ENCODE measurements around the gene TPM2.

The TPM2 gene

GRCh38 chr9:35714579-35715252 lies 25.0 kb upstream of the TPM2 start:
- no peaks in the 10 kb centered on the region for H3K9me3 ChIP-seq
- H3K36me3 ChIP-seq = peaks cover 85% of the 10 kb centered on the region
- TF ChIP-seq, protein P1, sequence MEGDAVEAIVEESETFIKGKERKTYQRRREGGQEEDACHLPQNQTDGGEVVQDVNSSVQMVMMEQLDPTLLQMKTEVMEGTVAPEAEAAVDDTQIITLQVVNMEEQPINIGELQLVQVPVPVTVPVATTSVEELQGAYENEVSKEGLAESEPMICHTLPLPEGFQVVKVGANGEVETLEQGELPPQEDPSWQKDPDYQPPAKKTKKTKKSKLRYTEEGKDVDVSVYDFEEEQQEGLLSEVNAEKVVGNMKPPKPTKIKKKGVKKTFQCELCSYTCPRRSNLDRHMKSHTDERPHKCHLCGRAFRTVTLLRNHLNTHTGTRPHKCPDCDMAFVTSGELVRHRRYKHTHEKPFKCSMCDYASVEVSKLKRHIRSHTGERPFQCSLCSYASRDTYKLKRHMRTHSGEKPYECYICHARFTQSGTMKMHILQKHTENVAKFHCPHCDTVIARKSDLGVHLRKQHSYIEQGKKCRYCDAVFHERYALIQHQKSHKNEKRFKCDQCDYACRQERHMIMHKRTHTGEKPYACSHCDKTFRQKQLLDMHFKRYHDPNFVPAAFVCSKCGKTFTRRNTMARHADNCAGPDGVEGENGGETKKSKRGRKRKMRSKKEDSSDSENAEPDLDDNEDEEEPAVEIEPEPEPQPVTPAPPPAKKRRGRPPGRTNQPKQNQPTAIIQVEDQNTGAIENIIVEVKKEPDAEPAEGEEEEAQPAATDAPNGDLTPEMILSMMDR (IDR thresholded peaks at IDR 0.05; ENCODE audit: low read depth, low read length) = no peak
- H3K4me1 ChIP-seq = no peaks in the 10 kb centered on the region
- DNase-seq = no peak
- H3K4me3 ChIP-seq (ENCODE audit: low read depth, low read length) = no peak overlapping the region
- no peaks in the 10 kb centered on the region for H3K27me3 ChIP-seq

GRCh38 chr9:35714123-35714522 lies 24.4 kb upstream of the TPM2 start:
- H3K4me3 ChIP-seq (ENCODE audit: low read depth, low read length) = no peak overlapping the region

DNA sequence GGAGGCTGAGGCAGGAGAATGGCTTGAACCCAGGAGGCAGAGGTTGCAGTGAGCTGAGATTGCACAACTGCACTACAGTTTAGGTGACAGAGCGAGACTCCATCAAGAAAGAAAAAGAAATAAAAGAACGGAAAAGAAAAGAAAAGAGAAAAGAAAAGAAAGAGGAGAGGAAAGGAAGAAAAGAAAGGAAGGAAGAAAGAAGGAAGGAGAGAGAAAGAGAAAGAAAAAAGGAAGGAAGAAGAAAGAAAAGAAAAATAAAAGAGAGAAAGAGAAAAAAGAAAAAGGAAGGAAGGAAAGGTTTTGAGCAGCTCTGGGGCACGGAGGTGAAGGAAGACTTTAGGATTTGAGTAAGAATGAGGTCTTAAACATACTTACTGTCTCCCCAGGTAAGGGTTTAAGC lies 23.9 kb upstream of the TPM2 start:
- no peaks in the 10 kb centered on the region for H3K4me1 ChIP-seq
- H3K9me3 ChIP-seq = no peaks in the 10 kb centered on the region
- TF ChIP-seq, protein P1 (IDR thresholded peaks at IDR 0.05; ENCODE audit: low read depth, low read length) = no peak
- no peaks in the 10 kb centered on the region for H3K27me3 ChIP-seq
- peaks cover 82% of the 10 kb centered on the region for H3K36me3 ChIP-seq
- no peak for DNase-seq
- H3K4me3 ChIP-seq (ENCODE audit: low read depth, low read length) = no peak overlapping the region

More at GRCh38 chr9:35714123-35714522, 24.4 kb upstream of the TPM2 start:
- no peak for DNase-seq
- Histone ChIP-seq H3K4me1 (no peaks in the 10 kb centered on the region), H3K27me3 (no peaks in the 10 kb centered on the region), H3K36me3 (peaks cover 82% of the 10 kb centered on the region), H3K9me3 (no peaks in the 10 kb centered on the region)
- TF ChIP-seq, protein P1 (IDR thresholded peaks at IDR 0.05; ENCODE audit: low read depth, low read length) = no peak

GRCh38 chr9:35712762-35713400 lies 23.2 kb upstream of the TPM2 start:
- no peak overlapping the region for H3K4me3 ChIP-seq (ENCODE audit: low read depth, low read length)
- peaks cover 82% of the 10 kb centered on the region for H3K36me3 ChIP-seq
- no peak for DNase-seq
- no peaks in the 10 kb centered on the region for H3K9me3 ChIP-seq
- H3K27me3 ChIP-seq = no peaks in the 10 kb centered on the region
- no peaks in the 10 kb centered on the region for H3K4me1 ChIP-seq
- TF ChIP-seq, protein P1 (IDR thresholded peaks at IDR 0.05; ENCODE audit: low read depth, low read length) = no peak

DNA sequence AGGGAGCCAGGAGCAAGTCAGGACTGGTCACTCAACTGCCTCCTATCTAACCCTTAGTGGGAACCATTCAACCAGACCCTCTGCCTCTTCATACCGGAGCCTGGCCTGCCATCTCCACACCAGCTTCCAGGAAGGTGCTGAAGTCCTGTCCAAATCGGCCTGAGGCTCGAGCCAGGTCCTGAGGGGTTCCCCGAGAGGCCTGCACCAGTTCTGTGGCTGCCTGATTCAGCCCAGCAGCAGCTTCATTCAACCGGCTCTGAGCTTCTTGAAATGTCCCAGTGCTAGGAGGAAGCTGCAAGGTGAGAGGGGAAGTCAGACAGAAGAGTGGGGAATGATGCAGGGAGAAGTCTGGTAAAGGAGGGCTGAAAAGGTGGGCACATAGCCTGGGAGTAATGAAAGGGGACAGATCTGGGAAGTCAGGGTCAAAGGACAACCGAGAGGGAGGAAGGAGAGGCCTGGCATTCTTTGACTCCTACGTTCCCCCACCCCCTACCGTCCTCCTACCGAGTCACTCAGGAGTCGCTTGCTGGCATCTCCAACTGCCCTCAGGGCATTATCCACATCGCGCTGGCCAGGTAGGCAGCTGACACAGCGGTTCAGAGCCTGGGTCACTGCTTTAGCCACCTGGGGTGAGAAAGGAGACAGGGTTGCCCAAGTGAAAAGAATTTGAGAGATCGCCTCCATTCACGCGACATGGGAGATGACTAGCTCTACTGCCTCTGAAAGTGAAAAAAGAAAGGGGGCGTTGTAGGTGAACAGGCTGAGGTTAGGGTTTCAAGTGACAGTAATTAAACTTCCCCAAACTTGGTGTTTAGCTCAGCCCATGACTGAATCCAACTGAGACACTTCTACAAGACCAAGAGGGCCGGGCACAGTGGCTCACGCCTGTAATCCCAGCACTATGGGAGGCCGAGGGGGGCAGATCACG lies 22.0 kb upstream of the TPM2 start:
- DNase-seq = no peak
- Histone ChIP-seq H3K36me3 (peaks cover 81% of the 10 kb centered on the region), H3K9me3 (no peaks in the 10 kb centered on the region), H3K4me1 (no peaks in the 10 kb centered on the region), H3K4me3 (ENCODE audit: low read depth, low read length) (no peak overlapping the region), H3K27me3 (no peaks in the 10 kb centered on the region)
- TF ChIP-seq, protein P1 (IDR thresholded peaks at IDR 0.05; ENCODE audit: low read depth, low read length) = no peak

All from BE2C (cell line).